Sigmoid colon (tissue), 4 donors: ENCODE results near the gene PRH2.

Experiments
- CTCF ChIP-seq, 4 experiments: fragments of 450-650 bp in 3 of 4; fragments of 200-600 bp in 1 of 4; IDR thresholded peaks; one replicate each; pipeline ENCODE4 v1.5.1; 2016 to 2019; ENCODE audit warnings: antibody characterized with exemption in 4 of 4, mild to moderate bottlenecking in 3 of 4, moderate library complexity in 2 of 4
- EP300 ChIP-seq, 4 donors: sonication (generic); formaldehyde crosslinking; IDR thresholded peaks; one replicate each; pipeline ENCODE4 v1.6.1; 2017; ENCODE audit warnings: antibody characterized with exemption in 4 of 4

GRCh38 chr12:10939163-10939562, 10.1 kb downstream of the PRH2 start, which contains the start of gene TAS2R14:
- TF ChIP-seq CTCF (IDR thresholded peaks at IDR 0.05): no peak
- TF ChIP-seq EP300 (IDR thresholded peaks at IDR 0.05): no peak
